HepG2 (cell line): ENCODE results near the gene CDYL2.

Source experiments
- CTCF ChIP-seq: sonication (generic); formaldehyde crosslinking; IDR thresholded peaks from 2 replicates; pipeline ENCODE4 v1.5.0; 2020; ENCODE audit warnings: mild to moderate bottlenecking, missing genetic modification reagents, moderate library complexity
- HNRNPK ChIP-seq: fragments of 200-400 bp; formaldehyde crosslinking; IDR thresholded peaks from 2 replicates; pipeline ENCODE4 v1.6.1; 2018; ENCODE audit warnings: low read length, low read depth, moderate library complexity, mild to moderate bottlenecking; ENCODE audit not compliant: poor library complexity, severe bottlenecking
- MED1 ChIP-seq: sonication (generic); formaldehyde crosslinking; IDR thresholded peaks from 2 replicates; pipeline ENCODE4 v1.4.0; 2020; ENCODE audit warnings: missing genetic modification reagents
- POLR2AphosphoS5 ChIP-seq: IDR thresholded peaks from 2 replicates; pipeline ENCODE4 v1.6.1; 2012; ENCODE audit warnings: low read depth, low read length
- ZFP37 ChIP-seq: sonication (generic); formaldehyde crosslinking; IDR thresholded peaks from 2 replicates; pipeline ENCODE4 v1.4.0; 2020; ENCODE audit warnings: missing genetic modification reagents, borderline replicate concordance

GRCh38 chr16:80655751-80656150 is 148.6 kb downstream of the CDYL2 start:
- no peak for TF ChIP-seq ZFP37 (CRISPR knock-in tag)
- TF ChIP-seq HNRNPK = no peak
- no peak for TF ChIP-seq CTCF
- no peak for TF ChIP-seq POLR2AphosphoS5
- no peak for TF ChIP-seq MED1
